Neural crest cell (in vitro differentiated cells): ENCODE results near the gene ASB10. TPM values are rescaled to one million over a fixed set of nuclear protein-coding genes. Genes with fewer than 3 reads are reported as not detected.
A peak's percentile ranks its signal among the peaks of the same experiment; 100 is the strongest.

ENCODE experiments used
- DNase-seq: peaks from one replicate; pipeline ENCODE4 v3.0.0; 2021; ENCODE audit warnings: low read depth, mixed read lengths, low spot score
- H3K27ac Mint-ChIP-seq: one replicate; pipeline ENCODE4 v1.8.0; 2021; ENCODE audit warnings: mild to moderate bottlenecking, mixed read lengths; ENCODE audit not compliant: unreplicated experiment
- H3K27me3 Mint-ChIP-seq: 2 replicates; pipeline ENCODE4 v1.8.0; 2021; ENCODE audit warnings: low read depth, mild to moderate bottlenecking, mixed read lengths
- H3K36me3 Mint-ChIP-seq: 2 replicates; pipeline ENCODE4 v1.8.0; 2021; ENCODE audit warnings: low read depth, mild to moderate bottlenecking, mixed read lengths
- H3K4me1 Mint-ChIP-seq: 2 replicates; pipeline ENCODE4 v1.8.0; 2021; ENCODE audit warnings: mixed read lengths
- H3K4me3 Mint-ChIP-seq: one replicate; pipeline ENCODE4 v1.8.0; 2021; ENCODE audit warnings: mild to moderate bottlenecking, mixed read lengths
- H3K9me3 Mint-ChIP-seq: 2 replicates; pipeline ENCODE4 v1.8.0; 2021; ENCODE audit warnings: mixed read lengths
- long read RNA-seq: library from polyadenylated mRNA; unstranded; transcript quantifications from one replicate; pipeline ENCODE4 v2.0.0, GENCODE V29; 2020
- total RNA-seq: library from RNA; stranded (reverse); gene quantifications from 2 replicates; pipeline ENCODE4 v1.2.1, GENCODE V29; 2021
- TF ChIP-seq, protein P1 (sequence below): fragments of 200-600 bp; sonication (generic); conservative IDR thresholded peaks from 2 replicates; pipeline ENCODE4 v1.5.0; 2021; ENCODE audit warnings: antibody characterized with exemption, mild to moderate bottlenecking

The ASB10 gene, protein sequence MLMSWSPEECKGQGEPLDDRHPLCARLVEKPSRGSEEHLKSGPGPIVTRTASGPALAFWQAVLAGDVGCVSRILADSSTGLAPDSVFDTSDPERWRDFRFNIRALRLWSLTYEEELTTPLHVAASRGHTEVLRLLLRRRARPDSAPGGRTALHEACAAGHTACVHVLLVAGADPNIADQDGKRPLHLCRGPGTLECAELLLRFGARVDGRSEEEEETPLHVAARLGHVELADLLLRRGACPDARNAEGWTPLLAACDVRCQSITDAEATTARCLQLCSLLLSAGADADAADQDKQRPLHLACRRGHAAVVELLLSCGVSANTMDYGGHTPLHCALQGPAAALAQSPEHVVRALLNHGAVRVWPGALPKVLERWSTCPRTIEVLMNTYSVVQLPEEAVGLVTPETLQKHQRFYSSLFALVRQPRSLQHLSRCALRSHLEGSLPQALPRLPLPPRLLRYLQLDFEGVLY
- not detected in 2 replicates for total RNA-seq
- long read RNA-seq, result 0 reads

DNA sequence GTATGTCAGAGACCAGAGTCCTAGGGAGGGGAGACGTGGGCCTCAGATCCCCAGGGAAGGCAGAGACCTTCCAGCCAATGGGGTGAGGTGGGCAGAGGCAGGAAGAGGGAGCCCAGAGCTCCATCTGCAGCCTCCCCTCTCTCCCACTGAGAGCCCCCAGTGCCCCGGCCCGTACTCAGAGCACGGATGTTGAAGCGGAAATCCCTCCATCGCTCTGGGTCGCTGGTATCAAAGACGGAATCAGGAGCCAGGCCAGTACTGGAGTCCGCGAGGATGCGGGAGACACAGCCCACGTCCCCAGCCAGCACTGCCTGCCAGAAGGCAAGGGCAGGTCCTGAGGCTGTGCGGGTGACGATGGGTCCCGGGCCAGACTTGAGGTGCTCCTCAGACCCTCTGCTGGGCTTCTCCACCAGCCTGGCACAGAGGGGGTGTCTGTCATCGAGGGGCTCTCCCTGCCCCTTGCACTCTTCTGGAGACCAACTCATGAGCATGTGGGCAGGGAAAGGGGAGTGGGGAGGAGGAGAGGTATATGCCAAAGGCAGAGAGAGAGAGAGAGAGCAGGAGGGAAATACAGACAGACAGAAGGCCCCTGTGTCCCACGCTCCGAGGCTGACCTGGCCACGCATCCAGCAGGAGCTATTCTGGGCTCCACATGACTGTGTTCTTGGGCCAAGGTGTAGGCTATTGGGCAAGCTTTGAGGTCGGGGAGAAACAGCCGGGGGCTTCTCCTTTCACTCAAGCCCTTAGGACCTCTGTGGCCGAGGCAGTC lies at the start of gene ASB10:
ASB10 (minus strand) TSS at position 611 of the 769 bp plus-strand sequence; CDS start at position 491, 120 bp downstream.
- no peak for DNase-seq
- H3K9me3 Mint-ChIP-seq, result no peaks in the 10 kb centered on the region
- no peak within 1 kb of the TSS for H3K27ac Mint-ChIP-seq
- TF ChIP-seq, protein P1, sequence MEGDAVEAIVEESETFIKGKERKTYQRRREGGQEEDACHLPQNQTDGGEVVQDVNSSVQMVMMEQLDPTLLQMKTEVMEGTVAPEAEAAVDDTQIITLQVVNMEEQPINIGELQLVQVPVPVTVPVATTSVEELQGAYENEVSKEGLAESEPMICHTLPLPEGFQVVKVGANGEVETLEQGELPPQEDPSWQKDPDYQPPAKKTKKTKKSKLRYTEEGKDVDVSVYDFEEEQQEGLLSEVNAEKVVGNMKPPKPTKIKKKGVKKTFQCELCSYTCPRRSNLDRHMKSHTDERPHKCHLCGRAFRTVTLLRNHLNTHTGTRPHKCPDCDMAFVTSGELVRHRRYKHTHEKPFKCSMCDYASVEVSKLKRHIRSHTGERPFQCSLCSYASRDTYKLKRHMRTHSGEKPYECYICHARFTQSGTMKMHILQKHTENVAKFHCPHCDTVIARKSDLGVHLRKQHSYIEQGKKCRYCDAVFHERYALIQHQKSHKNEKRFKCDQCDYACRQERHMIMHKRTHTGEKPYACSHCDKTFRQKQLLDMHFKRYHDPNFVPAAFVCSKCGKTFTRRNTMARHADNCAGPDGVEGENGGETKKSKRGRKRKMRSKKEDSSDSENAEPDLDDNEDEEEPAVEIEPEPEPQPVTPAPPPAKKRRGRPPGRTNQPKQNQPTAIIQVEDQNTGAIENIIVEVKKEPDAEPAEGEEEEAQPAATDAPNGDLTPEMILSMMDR, result no peak
- H3K27me3 Mint-ChIP-seq, result peaks cover 17% of the 10 kb centered on the region
- H3K4me1 Mint-ChIP-seq, result peaks cover 3% of the 10 kb centered on the region
- H3K4me3 Mint-ChIP-seq, result no peak within 1 kb of the TSS
- no peaks in the 10 kb centered on the region for H3K36me3 Mint-ChIP-seq

DNA sequence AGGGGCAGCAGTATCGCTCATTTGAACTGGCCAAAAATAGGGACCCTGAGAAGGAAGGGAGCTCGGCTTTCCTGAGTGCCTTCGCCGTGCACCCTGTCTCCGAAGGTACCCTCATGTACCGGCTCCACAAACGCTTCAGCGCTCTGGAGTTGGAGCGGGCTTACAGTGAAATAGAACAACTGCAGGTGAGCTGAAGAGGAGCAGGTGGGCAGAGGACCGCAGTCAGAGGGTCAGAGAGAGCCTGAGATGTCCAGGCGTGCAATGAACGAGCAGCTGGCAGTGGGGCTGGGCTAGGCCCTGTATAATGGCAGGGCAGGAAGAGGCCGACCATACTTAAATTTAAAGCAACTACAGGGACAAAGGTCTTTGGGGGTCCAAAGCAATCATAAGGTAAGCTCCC lies 49.4 kb upstream of the ASB10 start:
- TF ChIP-seq, protein P1, result no peak
- DNase-seq, result no peak
- peaks cover 4% of the 10 kb centered on the region for H3K36me3 Mint-ChIP-seq
- H3K27ac Mint-ChIP-seq, result no peak overlapping the region
- H3K4me1 Mint-ChIP-seq, result peaks cover 19% of the 10 kb centered on the region
- H3K27me3 Mint-ChIP-seq, result no peaks in the 10 kb centered on the region
- no peak overlapping the region for H3K4me3 Mint-ChIP-seq
- no peaks in the 10 kb centered on the region for H3K9me3 Mint-ChIP-seq

DNA sequence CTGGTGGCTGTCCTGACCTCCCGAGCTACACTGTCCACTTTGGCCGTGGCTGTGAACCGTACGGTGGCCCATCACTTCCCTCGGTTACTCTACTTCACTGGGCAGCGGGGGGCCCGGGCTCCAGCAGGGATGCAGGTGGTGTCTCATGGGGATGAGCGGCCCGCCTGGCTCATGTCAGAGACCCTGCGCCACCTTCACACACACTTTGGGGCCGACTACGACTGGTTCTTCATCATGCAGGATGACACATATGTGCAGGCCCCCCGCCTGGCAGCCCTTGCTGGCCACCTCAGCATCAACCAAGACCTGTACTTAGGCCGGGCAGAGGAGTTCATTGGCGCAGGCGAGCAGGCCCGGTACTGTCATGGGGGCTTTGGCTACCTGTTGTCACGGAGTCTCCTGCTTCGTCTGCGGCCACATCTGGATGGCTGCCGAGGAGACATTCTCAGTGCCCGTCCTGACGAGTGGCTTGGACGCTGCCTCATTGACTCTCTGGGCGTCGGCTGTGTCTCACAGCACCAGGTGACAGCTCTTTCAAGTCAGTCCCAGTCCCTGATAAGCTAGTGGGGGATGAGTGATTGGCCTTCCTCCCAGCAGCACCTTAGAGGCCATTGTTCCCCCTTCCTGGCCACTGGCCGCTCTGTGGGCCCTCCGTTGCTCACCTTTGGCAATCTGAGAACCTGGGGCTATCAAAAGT lies 48.2 kb upstream of the ASB10 start:
- TF ChIP-seq, protein P1, result no peak
- H3K36me3 Mint-ChIP-seq, result peaks cover 4% of the 10 kb centered on the region
- no peak for DNase-seq
- peaks cover 20% of the 10 kb centered on the region for H3K4me1 Mint-ChIP-seq
- H3K27ac Mint-ChIP-seq, result no peak overlapping the region
- peak overlapping the region; percentile 69 for H3K4me3 Mint-ChIP-seq
- H3K9me3 Mint-ChIP-seq, result no peaks in the 10 kb centered on the region
- H3K27me3 Mint-ChIP-seq, result no peaks in the 10 kb centered on the region

DNA sequence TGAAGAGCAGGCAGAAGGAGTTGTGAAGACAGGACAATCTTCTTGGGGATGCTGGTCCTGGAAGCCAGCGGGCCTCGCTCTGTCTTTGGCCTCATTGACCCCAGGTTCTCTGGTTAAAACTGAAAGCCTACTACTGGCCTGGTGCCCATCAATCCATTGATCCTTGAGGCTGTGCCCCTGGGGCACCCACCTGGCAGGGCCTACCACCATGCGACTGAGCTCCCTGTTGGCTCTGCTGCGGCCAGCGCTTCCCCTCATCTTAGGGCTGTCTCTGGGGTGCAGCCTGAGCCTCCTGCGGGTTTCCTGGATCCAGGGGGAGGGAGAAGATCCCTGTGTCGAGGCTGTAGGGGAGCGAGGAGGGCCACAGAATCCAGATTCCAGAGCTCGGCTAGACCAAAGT lies 46.8 kb upstream of the ASB10 start:
- DNase-seq, result no peak
- Mint-ChIP-seq H3K27ac (no peak overlapping the region), H3K36me3 (peaks cover 4% of the 10 kb centered on the region), H3K4me3 (peak overlapping the region; percentile 96), H3K27me3 (no peaks in the 10 kb centered on the region), H3K4me1 (peaks cover 20% of the 10 kb centered on the region), H3K9me3 (no peaks in the 10 kb centered on the region)
- TF ChIP-seq, protein P1, result no peak
